GM12865 (cell line): Measurements from ENCODE around the gene PTPRK.

Experiments
- DNase-seq: peaks from one replicate; pipeline ENCODE4 v3.0.0; 2010; ENCODE audit warnings: low read depth
- H3K4me3 ChIP-seq: 2 replicates; pipeline ENCODE4 v1.5.1; 2011; ENCODE audit warnings: mild to moderate bottlenecking, low read depth, low read length, control low read depth
- CTCF ChIP-seq: IDR thresholded peaks from 2 replicates; pipeline ENCODE4 v1.5.1; 2011; ENCODE audit warnings: low read length, control low read depth, low read depth, inconsistent platforms; ENCODE audit not compliant: insufficient read depth; ENCODE audit errors: missing control alignments

PTPRK gene

GRCh38 chr6:128275681-128276080 lies 244.7 kb downstream of the PTPRK start:
- DNase-seq: no peak
- H3K4me3 ChIP-seq: no peak overlapping the region
- no peak for TF ChIP-seq CTCF

GRCh38 chr6:128275030-128275429 lies 245.4 kb downstream of the PTPRK start:
- TF ChIP-seq CTCF: no peak
- no peak for DNase-seq
- no peak overlapping the region for H3K4me3 ChIP-seq

- TF ChIP-seq CTCF: no peak
- no peak for DNase-seq
Measured at GRCh38 chr6:128271527-128271926, 248.9 kb downstream of the PTPRK start.

GRCh38 chr6:128271011-128271410 lies 249.4 kb downstream of the PTPRK start:
- no peak overlapping the region for H3K4me3 ChIP-seq
- DNase-seq: no peak
- no peak for TF ChIP-seq CTCF

More at GRCh38 chr6:128271527-128271926, 248.9 kb downstream of the PTPRK start:
- no peak overlapping the region for H3K4me3 ChIP-seq

GRCh38 chr6:128266946-128267345 lies 253.5 kb downstream of the PTPRK start:
- H3K4me3 ChIP-seq: no peak overlapping the region
- no peak for DNase-seq
- no peak for TF ChIP-seq CTCF

- no peak overlapping the region for H3K4me3 ChIP-seq
- no peak for DNase-seq
- no peak for TF ChIP-seq CTCF
Measured at GRCh38 chr6:128265706-128266105, 254.7 kb downstream of the PTPRK start.
